Myocyte (in vitro differentiated cells): ENCODE measurements around the gene BST2. TPM values are rescaled to one million over a fixed set of nuclear protein-coding genes. Genes with fewer than 3 reads are reported as not detected.
A peak's percentile ranks its signal among the peaks of the same experiment; 100 is the strongest.
"Not testable (repeated sequence)": the region's sequence is repeated elsewhere in the genome, so short reads cannot be mapped to it uniquely, and the experiment has no call there.

Source experiments
- DNase-seq: peaks from one replicate; pipeline ENCODE4 v3.0.0-alpha.2; 2012; ENCODE audit warnings: low read depth
- total RNA-seq: library from RNA; depleted of rRNA; stranded (reverse); fragments of >200 nt; gene quantifications from 2 replicates; pipeline ENCODE4 v1.2.3, GENCODE V29; 2014

BST2 gene
- total RNA-seq, 1 donor from 2014 or later, result 0.62 TPM

DNA sequence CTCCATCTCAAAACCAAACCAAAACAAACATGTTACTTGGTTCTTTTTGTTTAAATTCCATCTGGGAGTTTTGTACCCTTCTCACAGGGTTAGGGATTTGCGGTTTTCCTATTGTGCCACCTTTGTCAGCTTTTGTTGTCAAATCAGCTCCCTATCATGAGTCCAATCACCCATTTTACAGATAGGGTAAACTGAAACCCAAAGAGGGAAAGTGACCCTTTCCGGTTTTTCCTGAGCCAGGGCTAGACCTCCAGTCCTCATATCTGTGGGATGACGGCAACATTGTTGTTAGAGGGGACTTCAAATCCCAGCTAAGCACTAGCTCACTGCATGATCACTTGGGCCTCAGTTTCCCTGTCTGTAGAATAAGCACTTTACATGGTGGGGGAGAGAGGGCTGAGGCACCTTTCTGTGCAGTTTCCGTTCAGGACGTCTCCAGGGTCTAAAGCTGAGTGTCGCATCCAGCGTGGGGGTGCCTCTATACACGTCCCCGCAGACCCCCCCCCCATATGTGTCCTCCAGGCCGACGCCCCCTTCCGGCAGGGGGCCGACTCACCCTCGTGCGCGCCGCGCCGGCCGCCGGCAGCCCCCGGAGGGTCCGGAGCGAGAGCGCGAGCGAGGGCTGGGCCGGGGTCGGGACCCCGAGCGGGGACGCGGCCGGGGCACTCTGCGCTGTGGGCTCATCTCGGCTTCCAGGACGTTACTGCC is 15.3 kb downstream of the BST2 start:
- no peak for DNase-seq

DNA sequence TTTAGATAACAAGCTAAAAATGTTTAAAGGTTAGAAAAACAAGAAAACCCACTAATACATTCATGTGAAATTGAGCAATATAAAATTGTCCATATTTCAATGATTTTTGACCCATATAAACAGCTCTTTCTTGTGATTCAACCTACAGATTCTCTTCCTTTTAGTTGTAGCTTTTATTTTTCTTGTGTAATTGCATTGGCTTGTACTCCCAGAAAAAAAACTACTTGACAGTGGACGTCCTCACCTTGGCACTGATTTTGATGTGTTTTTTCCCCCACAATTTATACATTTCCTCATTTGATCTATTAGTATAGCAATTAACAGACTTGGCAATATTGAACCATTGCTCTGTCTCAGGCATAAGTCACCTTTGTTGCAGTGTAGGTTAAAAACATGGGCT is 16.1 kb downstream of the BST2 start:
- no peak for DNase-seq

DNA sequence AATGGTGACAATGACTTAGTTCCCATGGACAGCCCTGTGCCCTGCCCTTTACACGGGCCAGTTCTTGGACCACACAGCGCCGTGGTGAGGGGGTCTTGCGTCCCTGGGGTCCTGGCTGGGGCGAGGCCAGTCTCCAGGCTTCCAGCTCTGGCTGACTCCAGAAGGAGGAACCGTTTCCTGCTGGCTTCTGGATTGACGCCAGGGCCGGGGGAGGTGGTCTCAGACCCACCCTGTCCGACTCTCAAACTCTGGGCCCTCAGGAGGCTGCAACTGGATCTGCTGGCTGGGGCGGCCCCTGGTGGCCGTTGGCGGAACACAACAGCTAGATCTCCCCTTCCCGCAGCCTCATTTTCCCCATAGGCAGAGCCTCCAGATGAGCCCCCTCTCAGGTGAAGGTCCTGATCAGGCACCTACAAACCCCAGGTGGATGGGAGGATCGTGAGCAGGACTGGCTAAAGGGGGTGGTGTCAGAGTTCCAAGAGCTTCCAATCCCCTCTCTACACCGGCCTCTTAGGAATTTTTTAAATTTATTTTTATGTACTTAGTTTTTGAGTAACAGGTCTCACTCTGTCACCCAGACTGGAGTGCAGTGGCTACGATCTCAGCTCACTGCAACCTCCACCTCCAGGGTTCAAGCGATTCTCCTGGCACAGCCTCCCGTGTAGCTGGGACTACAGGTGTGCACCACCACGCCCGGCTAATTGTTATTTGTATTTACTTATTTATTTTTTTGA is 19.4 kb downstream of the BST2 start:
- peak; percentile 58 for DNase-seq

DNA sequence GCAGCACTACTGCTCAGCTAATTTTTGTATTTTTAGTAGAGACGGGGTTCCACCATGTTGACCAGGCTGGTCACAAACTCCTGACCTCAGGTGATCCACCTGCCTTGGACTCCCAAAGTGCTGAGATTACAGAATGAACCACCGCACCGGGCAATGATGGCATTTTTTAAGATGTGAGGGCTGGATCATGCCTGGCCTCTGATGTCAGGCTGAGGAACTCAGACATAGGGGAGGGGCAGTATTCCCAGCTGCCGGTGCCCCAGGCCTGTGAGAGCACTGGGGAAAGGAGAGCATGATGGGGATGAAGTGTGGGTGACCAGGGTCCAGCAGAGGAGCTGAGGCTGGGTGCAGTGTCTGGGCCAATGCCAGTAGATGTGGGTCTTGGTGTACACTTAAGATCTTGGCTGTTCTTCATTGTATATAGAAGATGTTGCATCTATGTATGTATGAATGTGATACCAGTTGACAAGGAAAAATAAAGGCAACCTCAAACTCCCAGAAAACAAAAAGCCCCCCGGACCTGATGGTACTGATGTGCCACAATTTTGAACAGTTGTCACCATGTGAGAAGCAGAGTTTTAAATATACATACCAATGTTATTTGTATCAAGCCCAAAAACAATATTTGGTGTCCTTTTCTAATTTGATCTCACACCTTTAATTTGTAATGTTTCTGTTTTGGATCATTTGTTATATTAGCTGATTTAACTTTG is 24.8 kb downstream of the BST2 start:
- DNase-seq, result no peak

DNA sequence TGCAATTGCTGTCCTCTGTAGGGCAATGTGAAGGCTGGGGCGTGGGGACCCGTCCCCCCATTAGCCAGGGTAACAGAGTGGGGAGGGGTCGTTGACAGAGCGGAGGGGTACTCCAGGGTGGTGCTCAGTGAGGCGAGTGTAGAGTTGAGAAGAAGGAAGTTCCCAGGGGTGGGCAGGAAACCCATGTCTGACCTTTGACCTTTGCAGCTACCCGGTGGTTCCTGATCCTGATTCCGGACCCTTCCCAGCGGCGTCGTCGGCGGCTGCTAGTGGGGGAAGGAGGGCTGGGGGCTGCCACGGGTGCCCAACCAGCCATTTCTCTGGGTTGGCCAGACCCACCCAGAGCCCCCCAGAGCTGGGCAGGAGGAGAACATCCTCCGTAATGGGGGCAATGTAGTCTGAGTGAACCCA is 26.2 kb downstream of the BST2 start:
- no peak for DNase-seq

DNA sequence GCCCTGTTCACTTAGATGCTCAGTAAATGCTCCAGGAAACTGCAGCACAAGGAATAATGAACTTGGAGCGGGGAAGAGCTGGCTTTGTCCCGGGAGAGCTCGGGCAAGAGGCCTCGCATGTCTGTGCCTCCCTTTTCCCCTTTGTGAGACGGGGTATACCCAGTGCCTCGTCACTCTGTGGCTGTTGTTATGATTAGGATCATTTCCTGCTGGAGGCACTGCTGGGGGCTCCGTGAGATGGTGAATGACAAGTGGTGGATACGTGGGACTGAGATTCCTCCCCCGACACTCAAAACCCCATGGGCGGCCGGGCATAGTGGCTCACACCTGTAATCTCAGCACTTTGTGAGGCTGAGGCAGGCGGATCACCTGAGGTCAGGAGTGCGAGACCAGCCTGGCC is 27.2 kb downstream of the BST2 start:
- DNase-seq, result no peak

DNA sequence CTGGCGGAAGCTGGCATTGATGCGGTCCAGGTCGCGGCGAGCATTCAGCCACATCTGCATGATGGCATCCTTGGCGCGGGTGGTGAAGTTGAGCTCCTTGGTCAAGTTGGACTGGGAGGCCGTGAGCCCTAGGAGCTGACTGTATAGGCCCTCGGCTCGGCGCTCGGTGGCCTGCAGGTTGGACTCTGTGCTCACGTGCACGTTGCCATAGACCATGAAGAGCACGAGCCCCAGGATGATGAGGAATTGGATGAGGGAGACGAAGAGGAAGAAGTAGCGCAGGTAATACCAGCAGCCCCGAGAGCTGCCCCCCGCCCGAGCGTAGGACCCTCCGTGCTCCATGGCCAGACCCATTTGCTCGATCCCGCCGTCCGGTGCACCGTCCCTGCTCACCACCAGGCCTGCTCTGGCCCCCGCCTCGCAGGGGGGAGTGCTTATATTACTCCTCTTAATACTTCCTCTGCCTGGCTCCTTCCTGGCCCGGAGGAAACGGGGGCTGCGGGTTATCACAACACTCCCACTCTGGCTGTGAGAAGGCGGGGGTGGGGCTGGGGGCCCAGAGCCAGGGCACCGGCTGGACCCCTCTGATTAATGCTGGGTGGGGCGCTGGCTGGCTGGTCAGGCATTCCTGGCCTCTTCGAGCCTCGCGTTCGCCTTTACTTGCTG is 28.4 kb downstream of the BST2 start, which contains the start of gene PLVAP:
Gene PLVAP, minus strand, starts transcription at position 408 of the 666 bp plus-strand sequence. Its CDS starts 54 bp downstream, at position 354.
- no peak for DNase-seq

DNA sequence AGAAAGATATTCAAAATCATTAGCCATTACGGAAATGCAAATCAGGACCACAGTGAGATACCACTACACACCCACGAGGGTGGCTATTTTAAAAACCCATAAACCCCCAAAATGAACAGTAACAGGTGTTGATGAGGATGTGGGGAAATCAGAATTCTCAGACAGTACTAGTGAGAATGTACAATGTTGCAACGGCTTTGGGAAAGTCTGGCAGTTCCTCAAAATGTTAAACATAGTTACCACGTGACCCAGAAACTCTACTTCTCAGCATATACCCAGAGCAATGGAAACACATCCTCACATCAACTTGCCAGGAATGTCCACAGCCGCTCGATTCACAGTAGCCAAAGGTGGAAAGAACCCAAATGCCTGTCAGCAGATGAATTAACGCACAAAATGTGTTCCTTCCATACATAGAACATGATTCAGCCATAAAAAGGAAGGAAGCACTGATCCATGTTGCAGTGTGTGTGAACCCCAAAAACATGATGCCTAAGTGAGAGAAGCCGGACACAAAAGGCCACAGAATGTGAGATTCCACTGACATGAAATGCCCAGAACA is 35.3 kb downstream of the BST2 start:
- DNase-seq, result peak; percentile 58

DNA sequence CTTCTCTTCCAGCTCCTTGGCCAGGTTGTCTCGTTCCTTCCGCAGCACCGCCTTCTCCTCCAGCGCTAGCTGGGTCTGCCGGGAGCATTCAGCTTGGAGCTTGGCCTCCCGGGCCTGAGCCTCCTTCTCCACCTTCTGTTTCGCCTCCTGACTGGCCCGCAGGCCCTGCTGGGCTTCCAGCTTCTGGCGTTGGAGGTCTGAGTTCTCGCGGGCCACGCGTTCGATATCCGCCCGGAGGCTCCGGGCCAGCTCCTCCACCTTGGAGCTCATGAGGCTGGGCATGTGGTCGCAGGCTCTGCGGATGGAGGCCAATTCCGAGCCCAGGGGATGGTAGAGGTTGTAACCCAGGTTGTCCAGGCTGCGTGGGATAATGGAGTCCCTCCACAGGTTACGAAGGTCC is 40.1 kb downstream of the BST2 start:
- no peak for DNase-seq

DNA sequence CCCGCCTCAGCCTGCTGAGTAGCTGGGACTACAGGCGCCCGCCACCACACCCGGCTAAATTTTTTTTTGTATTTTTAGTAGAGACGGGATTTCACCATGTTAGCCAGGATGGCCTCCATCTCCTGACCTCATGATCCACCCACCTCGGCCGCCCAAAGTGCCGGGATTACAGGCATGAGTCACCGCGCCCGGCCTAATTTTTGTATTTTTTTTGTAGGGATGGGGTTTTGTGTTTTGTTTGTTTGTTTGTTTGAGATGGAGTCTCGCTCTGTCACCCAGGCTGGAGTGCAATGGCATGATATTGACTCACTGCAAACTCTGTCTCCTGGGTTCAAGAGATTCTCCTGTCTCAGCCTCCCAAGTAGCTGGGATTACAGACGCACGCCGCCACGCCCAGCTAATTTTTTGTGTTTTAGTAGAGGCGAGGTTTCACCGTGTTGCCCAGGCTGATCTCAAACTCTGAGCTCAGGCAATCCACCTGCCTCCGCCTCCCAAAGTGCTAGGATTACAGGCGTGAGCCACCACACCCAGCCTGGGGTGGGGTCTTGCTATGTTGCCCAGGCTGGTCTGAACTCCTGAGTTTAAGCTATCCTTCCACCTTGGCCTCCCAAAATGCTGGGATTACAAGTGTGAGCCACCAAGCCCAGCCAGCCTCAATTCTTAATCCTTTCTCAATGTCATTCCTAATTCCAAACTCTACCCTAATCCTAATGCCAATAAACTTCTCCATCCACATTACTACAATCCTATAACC is 41.4 kb downstream of the BST2 start:
- DNase-seq, result not testable (repeated sequence)

DNA sequence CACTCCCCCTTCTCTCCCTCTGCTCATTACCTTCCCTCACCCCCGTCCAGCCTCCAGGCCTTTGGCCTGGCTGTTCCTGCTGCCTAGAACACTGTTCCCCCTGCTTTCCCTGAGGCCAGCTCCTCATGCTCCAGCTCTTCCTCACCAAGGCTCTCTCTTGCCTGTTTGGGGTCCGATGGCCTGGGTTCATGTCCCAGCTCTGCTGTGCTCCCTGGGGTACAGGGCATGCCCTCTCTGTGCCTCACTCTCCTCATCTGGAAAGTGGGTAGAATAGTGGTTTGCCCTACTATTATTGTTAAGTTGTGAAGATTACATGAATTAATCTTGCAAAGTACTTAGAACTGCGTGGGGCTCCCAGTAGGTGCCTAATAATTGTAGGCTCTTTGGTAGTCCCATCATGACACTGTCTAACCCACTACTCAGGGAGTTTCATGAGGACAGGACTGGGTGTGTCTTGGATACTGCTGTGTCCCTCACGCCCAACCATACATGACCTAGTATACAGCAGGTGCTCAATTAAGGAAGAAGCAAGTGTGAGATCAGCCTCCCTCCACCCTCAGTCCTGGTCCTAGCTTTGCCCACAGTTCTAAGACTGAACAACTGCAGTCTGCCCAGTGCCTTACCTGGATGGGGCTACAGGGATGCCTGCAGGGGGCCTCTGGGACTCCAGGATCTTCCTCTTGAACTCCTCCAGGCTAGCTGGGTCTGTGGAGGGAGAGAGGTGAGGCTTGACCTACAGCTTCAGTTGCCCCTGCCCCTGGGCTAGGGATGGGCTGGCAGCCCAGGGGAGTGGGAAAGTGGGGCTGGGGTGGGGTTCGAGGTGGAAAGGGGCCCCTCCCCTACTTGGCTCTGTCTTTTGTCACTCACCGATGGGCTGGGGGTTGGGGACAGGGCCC is 45.3 kb downstream of the BST2 start:
- no peak for DNase-seq

DNA sequence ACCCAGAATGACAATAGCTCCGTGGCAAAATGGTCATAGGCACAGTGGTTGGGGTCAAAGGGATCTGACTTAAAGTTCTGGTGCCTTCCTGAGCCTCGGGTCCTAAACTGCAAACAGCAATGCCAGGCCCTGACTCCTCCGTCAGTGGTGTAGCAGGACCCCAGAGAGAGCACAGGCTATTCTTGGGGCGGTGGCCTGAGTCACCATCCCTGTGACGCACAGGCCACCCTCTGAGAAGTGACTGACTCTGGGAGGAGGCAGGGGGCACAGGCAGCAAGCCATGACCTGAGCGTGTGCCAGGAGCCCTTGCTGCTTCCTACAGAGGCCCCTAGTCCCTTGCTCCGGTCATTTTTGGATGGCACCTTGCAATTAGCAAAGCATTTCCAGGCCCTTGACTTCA is 47.0 kb downstream of the BST2 start:
- peak; percentile 17 for DNase-seq

DNA sequence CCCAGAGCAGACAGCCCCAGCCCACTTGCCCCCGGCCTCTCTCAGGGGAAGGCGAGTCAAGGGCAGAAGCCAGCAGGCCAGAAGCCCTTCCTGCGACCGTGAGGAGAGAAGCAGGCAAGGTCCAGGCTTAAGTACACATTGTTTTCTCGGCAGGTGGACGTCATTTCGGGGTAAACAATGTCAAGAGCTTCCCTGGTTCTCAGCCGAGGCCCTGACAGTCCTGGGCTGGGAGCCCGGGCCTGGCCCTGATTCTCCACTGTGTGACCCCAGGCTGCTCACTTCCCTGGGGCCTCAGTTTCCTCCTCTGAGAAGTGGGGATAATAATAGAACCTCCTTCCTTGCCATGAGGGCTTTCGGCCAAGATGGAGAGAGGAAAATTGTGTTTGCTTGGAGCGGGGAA is 47.7 kb downstream of the BST2 start:
- DNase-seq, result no peak

DNA sequence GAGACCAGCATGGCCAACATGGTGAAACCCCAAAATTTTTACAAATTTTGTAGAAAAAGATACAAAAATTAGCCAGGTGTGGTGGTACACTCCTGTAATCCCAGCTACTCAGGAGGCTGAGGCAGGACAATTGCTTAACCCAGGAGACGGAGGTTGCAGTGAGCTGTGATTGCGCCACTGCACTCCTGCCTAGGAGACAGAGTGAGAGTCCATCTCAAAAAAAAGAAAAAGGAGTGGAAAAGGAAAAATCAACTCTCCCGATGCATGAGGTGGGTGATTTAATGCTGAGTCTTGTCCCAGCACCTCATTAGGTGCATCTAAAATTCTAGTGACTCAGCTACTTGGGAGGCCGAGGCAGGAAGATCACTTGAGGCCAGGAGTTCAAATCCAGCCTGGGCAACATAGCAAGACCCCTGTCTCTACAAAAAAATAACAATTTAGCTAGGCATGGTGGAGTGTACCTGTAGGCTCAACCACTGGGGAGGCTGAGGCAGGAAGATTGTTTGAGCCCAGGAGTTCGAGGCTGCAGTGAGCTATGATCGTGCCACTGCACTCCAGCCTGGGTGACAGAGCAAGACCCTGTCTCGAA is 48.3 kb downstream of the BST2 start:
- no peak for DNase-seq

DNA sequence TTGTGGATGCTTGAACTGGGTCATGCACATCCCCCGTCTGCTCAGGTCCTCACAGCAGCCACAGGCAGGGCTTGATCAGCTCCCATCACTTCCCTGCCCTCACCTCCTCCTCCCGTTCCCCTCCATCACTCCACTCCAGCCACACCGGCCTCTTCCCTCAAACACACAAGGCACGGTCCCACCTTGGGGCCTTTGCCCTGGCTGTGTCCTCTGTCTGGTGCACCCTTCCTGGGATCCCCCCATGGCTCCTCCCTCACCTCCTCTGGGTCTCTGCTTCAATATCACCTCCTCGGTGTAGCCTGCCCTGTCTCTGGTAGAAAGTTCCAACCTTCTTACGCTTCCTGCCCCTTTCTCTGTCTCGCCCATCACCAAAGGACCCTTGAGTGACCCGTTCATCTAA is 52.0 kb downstream of the BST2 start:
- no peak for DNase-seq
